Activated CD4-positive, alpha-beta T cell treated with anti-CD3 and anti-CD28 coated beads for 1 hour (primary cell): Measurements from ENCODE around the gene KLHL12.

Source experiments
- DNase-seq: peaks from one replicate; pipeline ENCODE4 v3.0.0-alpha.2; 2020

Gene KLHL12

DNA sequence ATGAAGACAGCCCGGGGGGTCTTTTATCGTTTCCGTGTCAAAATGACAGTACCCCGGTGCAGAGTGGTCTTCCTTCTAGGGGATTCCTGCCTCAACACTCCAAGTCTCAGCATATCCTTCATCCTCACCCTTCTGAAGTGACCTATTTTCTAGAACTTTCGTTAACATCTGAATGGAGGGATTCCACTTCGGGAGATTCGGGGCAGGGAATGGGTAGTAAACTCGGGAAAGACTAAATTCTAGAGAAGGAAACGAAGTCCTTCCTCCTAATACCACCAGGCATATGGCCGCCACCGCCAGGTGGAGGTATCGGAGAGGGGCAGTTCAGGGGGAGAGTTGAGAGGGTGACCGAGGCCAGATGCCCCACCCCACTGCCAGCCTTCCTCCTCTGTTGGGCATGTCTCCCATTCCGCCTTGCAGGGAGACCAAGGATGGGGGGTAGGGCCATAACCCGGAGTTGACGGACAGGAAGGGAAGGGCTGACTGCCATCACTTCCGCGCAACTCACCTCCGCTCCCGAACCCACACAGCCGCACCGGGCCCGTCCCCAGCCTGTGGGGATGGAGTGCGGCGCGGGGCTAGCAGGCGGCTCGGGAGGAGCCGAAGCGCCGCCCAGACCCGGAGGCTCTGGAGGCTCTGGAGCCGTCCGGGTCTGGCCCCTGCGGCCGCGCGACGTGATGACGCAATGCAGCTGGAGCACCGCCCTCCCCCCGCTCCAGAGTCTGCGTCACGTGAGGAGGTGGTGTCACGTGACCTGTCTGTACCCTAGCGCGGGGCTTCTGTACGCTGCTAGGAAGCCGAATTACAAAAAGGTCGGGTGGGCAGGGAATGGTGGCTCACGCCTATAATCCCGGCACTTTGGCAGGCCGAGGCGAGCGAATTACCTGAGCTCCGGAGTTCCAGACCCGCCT is at the start of gene KLHL12:
Gene KLHL12 (minus strand): TSS at position 654 of the 911 bp plus-strand sequence. CDS start 2,072 bp downstream, outside the sequence.
- DNase-seq = peak; percentile 92

DNA sequence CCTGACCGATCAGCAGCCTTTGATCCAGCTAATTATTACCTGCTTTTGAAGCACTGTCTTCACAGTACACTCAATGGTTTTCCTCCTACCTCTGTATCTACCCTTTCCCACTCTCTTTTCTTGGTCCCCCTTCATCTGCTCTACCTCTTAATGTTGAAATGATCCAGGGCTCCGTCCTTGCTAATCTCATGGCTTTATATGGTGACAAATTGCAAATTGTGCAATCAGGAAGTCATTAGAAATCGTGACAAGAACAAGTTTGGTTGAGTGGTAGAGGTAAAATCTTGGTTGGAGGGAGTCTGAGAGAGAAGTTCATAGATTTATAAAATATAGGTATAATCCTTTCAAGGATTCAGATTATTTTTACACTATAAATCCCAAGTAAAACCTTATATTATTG is 49.6 kb upstream of the KLHL12 start:
- no peak for DNase-seq

DNA sequence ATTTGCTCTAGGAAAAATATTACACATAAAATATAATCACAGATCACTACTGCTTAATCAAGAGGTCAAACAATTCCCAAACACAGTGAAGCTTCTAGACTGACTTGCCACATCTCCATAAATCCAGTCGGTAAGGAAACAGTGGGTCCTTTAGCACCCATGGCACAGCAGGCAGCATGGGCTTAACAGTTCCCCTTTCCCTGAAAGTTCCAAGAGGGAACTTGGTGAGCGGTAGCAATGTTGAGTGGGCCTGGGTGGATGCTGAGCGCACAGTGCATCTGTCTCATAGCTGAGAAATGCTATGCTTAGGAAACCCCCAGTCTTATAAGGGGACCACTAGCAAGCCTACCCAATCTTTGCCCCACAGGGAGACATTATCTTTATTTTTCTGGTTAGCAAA is 47.8 kb upstream of the KLHL12 start:
- no peak for DNase-seq

DNA sequence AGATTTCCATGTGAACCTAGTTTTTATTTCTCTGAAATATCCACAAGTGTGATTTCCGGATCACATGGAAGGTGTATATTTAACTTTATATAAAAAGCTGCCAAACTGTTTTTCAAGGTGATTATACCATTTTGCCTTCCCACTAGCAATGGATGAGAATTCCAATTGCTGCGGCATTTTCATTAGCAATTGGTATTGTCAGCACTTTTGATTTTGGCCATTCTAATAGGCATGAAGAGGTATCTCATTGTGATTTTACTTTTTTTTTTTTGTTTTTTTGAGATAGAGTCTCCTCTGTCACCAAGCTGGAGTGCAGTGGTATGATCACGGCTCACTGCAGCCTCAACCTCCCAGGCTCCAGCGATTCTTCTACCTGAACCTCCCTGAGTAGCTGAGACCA is 45.0 kb upstream of the KLHL12 start:
- DNase-seq = no peak

DNA sequence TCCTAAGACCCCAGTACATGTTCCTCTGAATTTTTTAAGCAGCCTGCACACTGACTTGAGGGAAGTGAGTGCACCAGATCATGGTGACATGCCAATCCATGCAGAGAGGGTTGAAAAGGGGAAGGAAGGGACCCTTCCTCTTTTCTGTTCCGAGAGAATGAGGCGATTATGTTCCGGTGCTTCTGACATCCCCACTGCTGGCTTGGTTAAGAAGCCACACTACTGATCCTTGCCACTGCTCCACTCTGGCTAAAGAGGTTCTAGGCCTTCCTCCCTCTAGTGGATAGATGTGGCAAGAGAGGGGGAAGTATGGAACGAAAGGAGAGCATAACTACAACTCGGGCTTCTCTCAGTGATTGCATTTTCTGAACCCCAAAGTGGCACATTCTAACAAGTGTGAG is 41.9 kb upstream of the KLHL12 start:
- no peak for DNase-seq

DNA sequence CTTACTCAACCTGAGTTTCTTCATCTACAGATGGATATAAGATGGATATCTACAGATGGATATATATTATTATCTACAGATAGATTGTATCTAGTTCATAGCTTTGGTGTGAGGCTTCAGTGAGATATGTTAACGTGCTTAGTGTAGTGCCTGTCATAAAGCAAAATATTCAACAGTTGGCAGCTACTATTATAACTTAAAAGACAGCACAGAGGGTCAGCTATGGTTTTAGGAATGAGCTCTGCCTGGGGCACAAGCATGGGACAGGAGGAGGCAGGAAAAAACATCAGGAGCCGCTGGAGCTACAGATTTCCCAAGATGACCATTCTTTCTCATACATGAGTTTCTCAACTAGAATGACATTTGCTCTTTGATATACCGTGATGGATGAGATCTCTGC is 41.3 kb upstream of the KLHL12 start:
- DNase-seq = no peak

DNA sequence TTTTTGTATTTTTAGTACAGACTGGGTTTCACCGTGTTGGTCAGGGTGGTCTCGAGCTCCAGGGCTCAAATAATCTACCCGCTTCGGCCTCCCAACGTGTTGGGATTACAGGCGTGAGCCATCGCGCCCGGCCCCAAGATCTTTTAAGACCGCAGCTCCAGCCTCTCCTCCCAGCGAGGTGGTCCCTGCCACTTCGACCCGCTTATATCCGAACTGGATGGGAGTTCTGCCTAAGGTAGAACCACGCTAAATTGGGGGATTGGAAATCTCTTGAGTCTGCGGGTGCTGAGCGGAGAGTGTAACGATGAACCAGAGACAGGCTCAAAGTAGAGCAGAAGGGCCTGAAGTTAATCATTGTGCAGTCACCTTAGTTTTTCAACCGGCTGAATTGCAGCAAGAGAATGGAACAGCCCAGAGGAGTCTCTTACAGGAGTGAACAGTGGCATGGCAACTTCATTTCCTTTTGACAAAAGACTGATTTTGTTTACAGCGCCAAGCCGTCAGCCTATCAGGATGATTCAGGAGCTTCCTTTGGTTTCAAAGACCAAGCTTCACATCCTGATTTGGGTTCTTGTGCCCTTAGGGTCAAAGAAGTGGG is 40.7 kb upstream of the KLHL12 start:
- no peak for DNase-seq

DNA sequence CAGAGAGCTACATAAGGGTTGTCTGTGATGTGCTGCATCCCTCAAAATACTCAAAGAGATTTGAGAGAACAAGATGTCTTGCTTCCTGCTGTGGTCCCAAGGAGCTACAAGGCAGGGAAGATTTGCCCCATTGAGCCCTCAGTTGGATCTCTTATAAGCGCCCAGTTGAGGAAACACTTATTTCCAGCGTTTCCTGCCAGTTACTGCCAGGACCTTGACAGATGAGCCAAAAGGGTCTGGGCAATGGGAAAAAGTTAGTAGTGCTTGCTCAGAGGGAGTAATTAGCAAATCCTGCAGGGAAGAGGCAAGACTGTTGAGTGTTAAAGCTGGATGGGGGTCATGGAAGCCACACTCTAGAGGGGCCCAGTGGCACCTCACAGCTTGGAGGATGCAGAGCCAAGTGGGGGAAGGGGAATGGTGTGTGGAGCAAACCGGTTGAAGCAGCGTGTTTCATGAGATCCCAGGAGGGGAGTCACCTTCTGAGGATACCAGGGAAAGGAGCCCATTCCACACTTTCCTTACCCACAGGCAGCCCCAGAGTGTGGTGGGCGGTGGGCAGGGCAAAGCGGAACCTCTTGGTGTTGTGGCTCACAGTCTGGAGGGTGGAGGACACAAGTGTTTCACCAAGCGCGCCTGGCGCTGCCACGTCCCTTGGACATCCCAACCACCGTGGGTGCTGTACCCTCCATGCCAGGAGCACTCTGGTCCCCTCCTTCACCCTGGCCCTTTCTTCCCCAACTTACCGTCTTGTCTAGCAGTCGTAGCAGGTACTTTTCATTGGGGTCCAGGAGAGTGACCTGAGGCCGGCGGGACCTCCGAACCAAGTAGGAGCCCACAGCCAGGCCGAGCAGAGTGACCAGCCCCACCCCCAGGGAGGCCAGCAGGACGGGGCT is 39.2 kb upstream of the KLHL12 start:
- no peak for DNase-seq

DNA sequence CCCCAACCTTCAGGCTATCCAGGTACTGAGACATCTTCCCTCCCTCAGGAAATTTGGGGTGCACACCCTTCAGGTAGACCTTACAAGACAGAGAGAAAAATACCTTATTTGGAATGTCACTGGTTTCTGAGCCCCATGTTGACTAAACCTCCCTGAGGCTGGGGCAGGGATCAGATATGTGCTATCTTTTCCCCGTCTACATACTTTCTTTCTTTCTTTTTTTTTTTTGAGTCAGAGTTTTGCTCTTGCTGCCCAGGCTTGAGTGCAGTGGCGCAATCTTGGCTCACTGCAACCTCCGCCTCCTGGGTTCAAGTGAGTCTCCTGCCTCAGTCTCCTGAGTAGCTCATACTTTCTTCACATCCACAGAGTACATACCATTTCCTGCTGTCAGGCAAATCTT is 38.4 kb upstream of the KLHL12 start:
- no peak for DNase-seq

DNA sequence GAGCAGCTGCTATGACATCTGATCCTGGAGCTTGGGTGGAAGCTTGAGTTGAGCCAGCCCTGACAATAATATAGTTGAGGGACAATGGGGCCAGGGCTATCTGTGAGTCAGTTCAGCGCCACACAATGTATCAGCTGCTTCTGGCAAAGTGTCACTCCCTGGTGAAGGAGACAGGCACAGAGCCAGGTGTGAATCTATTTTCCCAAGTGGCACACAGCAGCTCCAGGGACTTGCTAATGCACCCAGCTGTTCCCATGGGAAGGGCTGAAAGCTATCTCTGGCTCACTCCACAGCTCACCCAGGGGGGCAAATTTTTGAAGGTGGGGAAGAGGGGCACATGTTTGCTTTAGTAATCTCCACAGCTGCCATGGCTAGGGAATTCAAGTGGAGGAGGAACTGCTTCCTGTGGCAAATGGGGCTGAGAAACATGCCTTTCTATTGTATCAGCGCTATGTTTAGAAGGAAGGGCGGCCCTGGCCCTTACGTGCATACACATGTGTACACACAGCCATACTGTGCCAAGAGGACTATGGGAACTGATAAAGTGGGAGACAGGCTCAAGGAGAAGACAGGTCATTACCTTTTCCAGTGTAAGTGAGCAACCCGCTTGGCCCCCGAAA is 37.9 kb upstream of the KLHL12 start:
- no peak for DNase-seq

DNA sequence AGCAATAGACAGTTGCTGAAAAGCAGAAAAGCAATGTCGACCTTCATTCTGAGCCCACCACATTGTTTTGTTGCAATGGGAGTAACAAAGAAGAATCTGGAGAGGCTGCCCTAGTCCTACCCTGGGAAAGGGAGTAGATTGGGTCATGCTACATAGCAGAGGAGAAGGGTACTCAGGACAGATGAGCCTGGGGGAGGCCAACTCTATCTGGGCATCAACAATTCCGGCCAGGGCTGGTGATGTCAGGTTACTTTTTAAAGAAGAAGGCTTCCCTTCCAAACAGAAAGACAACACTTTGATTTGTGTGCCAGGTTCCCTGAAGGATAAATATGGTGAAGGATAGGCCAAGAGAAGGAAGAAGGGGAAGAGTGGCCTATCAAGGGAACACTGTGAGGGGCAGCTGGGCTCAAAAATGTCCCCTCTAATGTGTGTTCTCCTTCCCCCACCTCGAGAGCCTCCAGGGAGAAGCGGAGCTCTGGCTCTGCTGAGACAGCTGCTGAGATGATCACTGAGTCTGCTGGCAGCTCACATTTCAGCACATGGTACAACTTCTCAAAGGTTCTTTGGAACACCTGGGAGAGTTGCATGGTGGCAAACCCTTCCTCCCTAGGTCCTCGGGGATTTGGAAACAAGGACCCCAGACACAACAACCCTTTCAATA is 34.3 kb upstream of the KLHL12 start:
- DNase-seq = no peak

DNA sequence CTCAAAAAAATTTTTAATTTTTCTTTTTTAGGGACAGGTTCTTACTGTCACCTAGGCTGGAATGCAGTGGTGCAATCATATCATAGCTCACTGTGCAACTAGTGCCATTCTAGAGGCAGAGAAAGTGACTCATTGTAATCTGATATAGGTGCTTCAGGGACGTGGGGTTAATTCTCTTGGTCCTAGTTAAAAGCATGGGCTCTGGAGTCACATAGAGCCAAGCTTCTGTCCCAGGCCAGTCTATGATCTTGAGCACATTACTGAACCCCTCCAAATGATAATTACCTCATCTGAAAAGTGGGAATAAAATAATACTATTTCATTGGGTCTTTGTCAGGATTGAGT is 32.2 kb upstream of the KLHL12 start:
- no peak for DNase-seq

DNA sequence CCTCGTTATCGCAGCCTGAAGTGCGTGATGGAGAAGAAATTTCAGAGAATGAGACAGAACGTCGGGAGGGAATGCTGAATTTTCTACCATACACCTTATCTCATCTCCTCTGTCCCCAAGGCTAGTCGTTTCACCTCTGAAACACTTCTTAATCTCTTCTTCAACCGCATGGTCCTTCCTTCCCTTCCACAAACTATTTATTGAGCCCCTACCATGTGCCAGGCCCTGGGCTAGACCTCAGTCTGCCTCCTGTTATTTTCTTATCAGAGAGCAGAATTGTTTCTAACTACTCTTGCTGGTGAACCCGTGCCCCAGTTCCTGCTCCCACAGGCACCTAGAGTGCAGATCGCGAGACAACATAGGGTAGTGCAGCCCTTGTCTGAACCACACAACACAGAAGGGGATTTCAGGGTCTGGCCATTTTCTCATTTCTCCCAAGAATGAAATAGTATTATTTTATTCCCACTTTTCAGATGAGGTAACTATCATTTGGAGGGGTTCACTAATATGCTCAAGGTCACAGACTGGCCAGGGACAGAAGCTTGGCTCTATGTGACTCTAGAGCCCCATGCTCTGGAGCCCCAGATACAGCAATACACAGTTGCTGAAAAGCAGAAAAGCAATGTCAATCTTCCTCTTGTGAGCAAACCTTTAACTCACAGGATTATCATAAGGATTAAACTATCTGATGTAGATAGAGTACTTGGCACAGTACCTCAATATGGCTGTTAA is 31.7 kb upstream of the KLHL12 start:
- DNase-seq = no peak

DNA sequence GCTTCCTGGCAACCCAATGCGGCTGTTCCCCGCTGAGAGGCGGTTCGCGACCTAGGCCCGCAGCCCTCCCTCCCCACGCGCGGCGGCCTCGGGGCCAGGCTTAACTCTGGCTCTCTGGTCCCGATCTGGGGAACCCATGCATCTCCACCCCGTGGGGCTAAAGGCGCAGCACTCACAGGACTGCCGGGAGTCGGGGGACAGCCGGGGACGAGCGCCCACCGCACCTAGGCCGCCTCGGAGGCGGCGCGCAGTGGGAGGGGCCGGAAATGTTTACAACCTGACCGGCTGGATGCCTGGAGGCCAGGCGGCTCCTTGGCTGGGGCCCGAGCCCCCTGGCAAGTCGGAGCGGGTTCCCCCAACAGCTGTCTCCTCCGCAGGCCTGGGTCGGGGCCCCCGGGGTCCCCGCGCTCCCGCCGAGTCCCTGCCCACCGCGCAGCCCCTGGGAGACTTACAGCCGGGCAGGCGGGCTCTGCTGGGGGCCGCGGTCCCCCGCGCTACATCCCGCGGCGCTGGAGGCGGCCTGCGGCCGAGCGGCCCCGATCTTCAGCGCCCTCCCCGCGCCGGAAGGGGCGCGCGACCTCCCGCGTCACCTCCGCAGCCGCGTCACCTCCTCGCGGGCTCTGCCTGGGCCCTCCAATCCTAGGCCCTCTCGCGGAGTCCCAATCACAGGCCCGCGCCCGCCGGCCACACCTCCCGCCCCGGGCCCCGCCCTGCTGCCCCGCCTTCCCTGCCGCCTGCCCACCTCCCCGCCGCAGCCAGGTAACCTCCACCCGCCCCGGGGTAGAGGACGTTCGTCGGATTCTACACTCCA is 30.9 kb upstream of the KLHL12 start, which contains the start of gene ADIPOR1:
Gene ADIPOR1 (minus strand): TSS at position 580 of the 811 bp plus-strand sequence. CDS start 7,242 bp downstream, outside the sequence.
- DNase-seq = peak; percentile 91

DNA sequence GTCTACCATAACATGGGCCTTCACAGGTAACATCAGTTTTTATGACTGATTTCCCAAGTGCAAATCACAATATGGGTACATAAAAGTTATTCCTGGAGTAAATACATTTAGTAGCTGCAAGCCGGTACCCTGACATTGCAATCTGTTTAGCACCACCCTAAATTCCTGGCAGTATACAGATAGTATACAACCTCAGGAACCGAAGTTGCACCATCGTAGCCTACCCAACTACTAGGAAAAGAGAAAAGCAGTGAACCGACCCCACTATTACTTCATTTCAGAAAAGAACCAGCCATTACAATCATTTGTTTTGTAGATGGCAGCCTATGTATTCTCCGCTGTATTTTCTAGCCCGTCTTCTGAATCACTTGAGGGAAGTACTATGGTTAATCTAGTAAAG is 29.9 kb upstream of the KLHL12 start:
- DNase-seq = no peak

DNA sequence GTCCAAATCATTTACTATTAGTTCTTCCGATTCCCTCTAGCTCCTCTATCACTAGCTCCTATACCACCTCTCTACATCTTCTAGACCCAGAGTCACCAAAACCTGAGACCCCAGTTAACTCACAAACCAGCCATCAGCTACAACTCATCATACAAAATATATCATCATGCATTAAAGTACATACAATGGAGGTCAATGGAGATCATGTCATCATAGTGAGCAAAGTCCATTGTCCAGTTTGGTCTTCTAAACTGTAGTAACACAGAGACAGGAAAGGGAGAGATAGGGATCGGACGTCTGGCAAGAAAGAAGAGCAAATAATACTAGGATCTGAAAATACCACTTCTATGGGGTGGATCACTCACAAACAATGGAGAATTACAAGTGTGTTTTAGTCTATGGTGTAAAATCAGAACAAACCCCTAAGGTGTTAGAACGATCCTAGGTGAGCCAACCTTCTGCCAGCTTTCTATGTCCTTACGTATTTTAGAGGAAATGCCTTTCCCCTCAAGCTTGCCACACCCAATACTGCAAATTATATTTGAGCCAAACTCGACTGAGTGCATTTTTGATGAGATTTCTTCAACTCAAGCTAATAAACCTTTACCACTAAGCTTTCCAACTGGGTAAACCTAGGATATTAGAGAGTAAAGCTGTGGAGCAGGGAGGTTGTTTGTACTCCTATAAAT is 27.2 kb upstream of the KLHL12 start:
- DNase-seq = no peak

DNA sequence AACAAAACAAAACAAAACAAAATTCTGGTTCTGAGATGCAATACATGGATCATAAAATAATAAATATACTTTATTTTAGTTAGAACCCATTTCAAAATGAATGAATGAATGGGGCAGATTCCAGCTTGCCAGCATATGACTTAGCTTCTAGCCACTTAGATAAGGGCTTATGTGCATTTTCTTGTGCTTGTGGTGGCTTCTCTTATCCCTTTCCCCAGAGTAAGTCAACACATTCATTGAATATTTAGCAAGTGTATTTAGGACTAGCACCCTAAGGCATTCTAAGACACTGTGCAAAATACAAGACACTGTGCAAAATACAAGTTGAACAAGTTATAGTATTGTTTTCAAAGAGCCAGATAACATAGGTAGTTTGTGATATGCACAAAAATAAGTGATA is 26.4 kb upstream of the KLHL12 start:
- no peak for DNase-seq

DNA sequence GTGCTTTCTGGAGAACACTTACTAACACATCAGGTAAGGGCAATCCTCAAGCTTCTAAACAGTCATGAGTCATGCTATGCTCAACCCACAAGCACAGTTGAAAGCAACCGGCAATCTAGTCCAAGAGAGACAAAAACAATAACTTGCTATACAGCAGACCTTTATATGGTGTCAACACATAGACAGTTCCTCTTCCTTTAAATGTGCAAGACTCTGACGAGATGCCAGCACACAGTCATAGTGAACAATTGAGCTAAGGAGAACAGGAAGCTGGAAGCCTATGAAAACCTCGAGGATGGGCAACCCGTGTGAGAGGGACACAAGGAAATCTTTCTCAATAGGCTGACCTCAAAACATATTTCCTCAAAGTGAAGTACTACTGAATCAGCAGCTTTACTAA is 25.8 kb upstream of the KLHL12 start:
- DNase-seq = no peak

DNA sequence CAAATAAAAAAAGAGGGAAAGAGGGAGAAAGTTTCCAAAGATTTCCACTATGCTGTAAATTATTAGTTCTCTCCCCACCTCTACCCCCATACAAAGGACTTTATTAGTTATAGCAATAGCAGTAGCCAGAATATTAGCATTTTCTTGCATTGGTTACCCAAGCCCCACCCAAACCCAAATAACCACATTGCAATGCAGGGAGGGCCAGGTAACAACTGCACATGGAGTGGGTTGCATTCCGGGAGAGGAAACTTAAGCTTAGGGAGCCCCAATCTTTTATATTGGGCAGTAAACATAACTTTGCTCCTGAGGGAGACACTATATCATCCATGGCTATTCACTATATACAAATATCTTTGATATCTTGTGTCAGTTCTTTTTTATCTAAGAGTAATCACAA is 25.1 kb upstream of the KLHL12 start:
- DNase-seq = no peak

DNA sequence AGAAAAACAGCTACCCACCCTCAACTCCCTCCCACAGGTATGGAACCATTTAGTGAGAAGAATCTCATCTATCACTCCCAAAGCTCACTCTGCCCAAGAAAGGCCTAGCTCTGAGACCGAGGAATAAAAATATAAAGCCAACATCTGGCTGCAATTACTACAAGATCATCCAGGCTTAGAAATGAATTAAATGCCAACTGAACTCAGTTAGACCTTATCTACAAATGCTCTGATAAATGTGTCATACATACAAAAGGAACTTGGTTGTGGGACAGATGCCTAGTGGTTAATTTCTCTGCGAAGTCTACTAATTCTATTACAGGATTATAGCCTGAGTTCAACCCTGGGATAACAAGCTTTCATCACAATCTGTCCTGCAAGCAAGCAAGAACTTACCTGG is 24.4 kb upstream of the KLHL12 start:
- no peak for DNase-seq
